ENCODE data around the gene TMEM207. TPM values are rescaled to one million over a fixed set of nuclear protein-coding genes. Genes with fewer than 3 reads are reported as not detected.

The TMEM207 gene
- total RNA-seq, 1 experiment from 2014 or later, result not detected

- no peak for DNase-seq (ENCODE audit: low spot score)
Observed at GRCh38 chr3:190444576-190445145, 5.0 kb downstream of the TMEM207 start.

DNA sequence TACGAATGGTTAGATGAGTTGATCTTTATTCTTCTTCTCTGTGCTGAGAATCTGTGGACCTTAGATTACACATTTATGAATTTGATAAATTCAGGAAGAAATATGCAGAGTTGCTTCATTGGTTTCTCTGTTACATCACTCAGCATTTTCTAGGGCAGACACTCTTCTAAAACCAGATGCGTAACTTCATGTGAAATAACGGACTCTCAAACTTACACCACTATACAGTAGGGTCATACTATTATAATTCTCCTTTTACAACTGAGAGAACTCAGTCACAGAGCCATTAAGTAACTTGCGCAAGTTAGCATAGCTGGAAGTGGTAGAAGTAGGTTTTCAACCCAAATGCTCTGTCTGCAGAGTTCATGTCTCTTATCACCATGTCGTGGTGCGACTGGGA is 5.7 kb downstream of the TMEM207 start:
- no peak for DNase-seq (ENCODE audit: low spot score)

GRCh38 chr3:190443257-190443656 is 6.4 kb downstream of the TMEM207 start:
- peak; percentile 49 for DNase-seq (ENCODE audit: low spot score)

DNA sequence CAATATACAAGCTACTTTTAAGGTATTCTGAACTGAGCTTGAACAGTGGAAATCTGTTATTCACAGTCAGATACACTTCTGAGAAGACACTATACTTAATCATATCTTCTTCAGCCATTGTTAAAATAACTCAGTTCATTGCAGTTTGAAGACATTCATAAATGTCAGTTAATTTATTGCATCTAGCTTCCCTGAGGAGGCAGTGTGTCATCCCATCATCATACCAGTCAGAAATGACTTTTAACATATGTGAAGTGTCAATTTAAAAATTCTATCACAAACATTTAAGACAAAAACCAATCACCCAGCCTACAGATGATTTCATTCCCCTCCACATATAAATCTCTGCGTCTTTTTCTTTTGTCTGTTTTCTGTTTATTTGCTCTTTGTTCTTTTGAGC is 7.5 kb downstream of the TMEM207 start:
- DNase-seq (ENCODE audit: low spot score), result no peak

DNA sequence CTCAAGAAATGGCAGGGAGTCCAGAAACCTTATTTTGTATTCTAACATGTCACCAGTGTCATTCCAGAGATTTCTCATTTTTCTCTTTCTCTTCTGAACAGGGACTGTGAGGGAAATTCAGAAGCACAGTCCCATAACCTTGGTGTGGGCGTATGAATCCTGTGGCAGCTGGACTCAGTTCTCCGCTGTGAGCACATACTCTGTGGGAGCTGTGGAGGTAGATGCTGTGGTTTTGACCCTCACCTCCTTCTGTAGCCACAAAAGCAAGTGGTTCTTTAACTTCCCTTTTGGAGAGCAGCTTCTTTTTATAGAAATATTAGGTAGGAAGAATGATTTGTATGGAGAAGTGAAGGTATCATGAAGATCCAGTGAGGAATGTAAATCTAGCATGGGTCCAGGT is 13.4 kb downstream of the TMEM207 start:
- no peak for DNase-seq (ENCODE audit: low spot score)

GRCh38 chr3:190435618-190436017 is 14.1 kb downstream of the TMEM207 start:
- DNase-seq (ENCODE audit: low spot score), result no peak

GRCh38 chr3:190433626-190434025 is 16.1 kb downstream of the TMEM207 start:
- no peak for DNase-seq (ENCODE audit: low spot score)

- DNase-seq (ENCODE audit: low spot score), result no peak
Observed at GRCh38 chr3:190432216-190432615, 17.5 kb downstream of the TMEM207 start.

DNA sequence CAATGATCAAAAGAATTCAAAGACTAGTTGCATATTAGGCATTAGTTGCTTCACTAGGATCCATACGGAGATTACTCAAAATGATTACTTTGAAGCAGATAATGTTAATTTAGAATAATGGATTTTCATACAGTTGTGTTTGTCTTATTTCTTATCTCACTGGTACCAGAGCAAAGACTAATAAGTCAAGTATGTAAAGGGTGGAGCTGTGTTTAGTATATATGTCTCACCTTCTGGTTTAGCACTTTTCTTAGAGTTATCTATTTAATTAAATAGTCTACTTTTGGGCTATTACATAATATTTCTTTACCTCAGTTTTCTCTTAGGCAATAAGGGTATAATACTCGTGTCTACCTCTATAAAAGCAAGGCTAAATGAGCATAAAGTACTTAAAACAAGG is 18.8 kb downstream of the TMEM207 start:
- DNase-seq (ENCODE audit: low spot score), result no peak

- no peak for DNase-seq (ENCODE audit: low spot score)
Observed at GRCh38 chr3:190429681-190430080, 20.0 kb downstream of the TMEM207 start.

DNA sequence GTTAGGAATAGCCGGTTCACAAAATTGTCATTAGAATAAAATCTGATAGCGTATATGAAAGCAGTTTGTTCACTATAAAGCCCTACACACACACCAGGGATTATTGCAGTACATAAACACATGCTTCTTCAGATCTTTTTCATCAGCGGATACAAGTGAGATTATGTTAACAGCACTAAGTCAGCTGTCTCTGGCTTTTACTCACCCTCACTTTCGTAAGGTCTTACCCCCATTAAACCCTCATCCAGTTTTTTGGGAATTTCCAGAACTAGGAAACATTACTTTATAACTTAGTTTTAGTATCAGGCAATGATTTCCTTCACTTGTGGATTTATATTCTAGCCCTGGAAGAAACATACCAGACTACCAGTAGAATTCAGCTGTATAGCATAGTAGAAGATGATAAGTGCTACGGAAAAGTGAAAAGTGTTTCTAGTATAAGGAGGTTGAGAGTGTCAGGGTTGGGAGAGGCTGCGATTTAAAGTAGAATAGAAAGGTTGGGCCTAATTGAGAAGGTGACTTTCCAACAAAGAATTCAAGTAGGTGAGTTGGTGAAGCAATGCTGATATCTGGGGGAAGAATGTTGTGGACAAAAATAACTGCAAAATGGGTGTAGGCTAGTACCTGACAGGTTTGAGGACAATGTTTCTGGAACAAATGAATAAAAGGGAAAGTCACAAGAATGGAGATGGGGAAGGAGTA is 22.7 kb downstream of the TMEM207 start:
- no peak for DNase-seq (ENCODE audit: low spot score)

DNA sequence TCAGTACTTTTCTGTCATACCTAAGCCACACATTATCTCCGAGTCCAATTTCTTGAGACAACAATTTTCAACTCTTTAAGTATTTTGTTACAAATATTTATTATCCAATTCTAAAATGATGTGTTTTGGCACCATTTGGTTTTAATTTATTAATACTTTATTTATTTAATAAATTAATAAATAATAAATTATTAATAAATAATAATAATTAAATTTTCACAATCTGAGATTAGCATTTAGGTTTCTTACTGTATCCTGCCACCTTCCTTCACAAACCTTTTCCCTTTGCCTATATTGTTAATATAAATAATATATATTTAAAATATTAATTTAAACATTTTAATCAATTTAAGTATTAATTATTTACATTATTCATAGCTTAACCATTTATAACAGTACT is 23.9 kb downstream of the TMEM207 start:
- no peak for DNase-seq (ENCODE audit: low spot score)

- DNase-seq (ENCODE audit: low spot score), result peak; percentile 84
Observed at GRCh38 chr3:190424478-190425439, 24.9 kb downstream of the TMEM207 start.

DNA sequence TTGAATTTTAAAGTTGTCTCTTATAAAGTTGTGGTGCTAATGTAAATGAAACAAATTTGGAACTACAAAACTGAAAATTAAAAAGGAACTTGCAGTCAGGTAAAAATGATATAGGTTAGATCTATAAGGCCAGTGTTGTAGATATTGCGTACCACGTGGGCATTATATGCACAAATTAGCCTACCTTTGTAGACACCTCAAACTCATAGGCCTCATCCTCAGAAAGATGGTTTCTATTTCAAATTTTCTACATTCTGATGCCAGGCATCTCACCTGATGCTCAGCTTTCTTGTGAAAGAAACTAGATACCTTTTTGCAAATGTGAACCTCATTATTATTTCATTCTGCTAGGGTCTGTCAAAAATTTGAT is 25.6 kb downstream of the TMEM207 start:
- DNase-seq (ENCODE audit: low spot score), result no peak

GRCh38 chr3:190414297-190414696 is 35.4 kb downstream of the TMEM207 start:
- DNase-seq (ENCODE audit: low spot score), result no peak

DNA sequence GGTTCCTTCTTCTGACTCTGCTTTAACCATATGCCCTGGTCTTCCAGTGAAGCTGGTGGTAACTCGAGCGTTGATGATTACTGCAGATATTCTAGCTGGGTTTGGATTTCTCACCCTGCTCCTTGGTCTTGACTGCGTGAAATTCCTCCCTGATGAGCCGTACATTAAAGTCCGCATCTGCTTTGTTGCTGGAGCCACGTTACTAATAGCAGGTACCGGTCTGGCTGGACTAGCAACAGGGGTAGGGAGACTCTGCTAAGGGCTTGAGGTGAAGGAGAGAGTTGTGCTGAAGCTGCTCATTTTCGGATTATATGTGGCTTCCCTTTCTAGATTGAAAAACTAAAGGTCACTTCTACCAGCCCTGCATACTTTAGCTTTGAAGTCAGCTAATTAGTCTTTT is 45.0 kb downstream of the TMEM207 start:
- no peak for DNase-seq (ENCODE audit: low spot score)

DNA sequence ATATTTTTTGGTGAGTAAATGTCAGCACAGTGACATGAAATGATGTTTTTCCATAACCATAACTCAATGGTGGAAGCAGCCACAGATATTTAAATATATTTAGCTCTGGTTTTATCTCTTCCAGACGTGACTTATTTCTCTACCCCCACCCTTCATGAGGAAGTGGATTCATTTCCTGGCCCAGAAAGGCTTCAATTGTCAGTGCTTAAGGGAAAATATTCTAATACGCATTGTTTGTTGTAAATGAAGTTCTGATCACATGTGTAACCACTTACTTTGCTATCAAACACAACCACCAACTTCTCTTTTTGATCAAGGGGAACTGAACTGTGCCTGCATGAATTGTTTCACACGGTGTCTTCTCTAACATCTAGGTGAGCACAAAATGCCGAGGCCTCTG is 47.7 kb downstream of the TMEM207 start:
- no peak for DNase-seq (ENCODE audit: low spot score)

GRCh38 chr3:190399677-190400076 is 50.0 kb downstream of the TMEM207 start:
- no peak for DNase-seq (ENCODE audit: low spot score)

GRCh38 chr3:190397889-190398288 is 51.8 kb downstream of the TMEM207 start:
- DNase-seq (ENCODE audit: low spot score), result no peak

DNA sequence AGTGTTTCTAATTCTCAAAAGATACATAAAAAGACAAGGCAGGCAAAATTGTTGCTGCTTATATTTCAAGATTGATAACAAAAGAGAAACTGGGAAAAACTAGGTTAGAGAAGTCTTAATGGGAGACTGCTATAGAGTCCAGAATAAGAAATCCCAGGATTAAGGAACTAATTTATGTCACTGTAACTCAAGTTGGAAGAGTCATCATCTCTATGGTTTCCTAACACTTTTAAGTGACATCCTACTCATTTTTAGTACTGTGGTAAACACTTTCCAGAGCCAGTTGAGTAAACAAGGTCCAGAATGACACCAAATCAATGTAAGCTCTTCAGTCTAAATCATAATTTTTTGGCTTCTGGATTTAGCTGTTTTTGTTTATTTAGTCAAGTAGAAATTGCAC is 53.7 kb downstream of the TMEM207 start:
- no peak for DNase-seq (ENCODE audit: low spot score)

- DNase-seq (ENCODE audit: low spot score), result no peak
Observed at GRCh38 chr3:190388703-190389102, 61.0 kb downstream of the TMEM207 start.

DNA sequence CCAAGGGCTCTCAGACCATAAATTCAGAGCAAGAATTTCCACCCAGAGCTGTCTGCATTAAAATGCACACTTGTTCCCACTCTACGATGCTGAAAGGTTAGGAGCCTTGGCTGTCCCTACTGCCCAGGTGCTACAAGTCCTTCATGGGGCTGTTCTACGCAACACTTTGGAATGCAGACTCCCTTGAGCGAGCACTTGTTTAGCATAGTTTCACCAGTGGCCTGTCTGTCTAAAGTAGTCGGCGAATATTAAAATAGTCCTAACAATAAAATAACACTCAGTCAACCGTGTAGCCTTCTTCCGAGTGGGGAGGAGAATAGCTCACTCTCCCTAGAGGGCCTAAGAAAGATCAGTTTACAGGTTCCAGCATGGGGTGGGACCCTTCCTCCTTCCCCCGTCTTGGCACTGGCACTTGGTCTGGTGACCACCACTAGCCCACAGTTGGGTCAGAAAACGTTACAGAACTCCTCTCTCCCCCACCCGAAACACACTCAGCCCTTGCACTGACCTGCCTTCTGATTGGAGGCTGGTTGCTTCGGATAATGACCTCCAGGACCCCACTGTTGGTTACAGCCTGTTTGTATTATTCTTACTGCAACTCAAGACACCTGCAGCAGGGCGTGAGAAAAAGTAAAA is 62.0 kb downstream of the TMEM207 start, which contains the start of gene CLDN16:
TSS of gene CLDN16 (plus strand) at position 586 of the 636 bp plus-strand sequence. CDS start 167 bp downstream, outside the sequence.
- DNase-seq (ENCODE audit: low spot score), result no peak

Data from HT-29 (cell line).